ENCODE results near the gene PAN3.

Gene PAN3

DNA sequence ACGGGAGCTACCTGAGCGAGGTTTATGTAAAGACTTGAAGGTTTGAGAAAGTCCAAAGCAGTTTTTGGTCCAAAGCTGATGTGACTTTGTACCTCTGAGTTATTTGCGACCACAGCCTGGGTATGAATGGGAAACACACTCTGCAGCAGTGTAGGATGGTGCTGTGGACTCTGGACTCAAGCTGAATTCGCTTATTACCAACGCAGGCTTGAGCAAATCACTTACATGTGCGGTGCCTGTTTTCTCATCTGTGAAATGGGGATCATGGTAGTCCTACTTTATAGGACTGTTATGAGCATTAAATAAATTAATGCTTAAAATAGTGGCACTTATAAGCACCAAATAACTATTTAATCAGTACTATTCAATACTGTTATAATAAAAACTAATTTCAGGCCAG, 176.5 kb downstream of the PAN3 start:
- no peak for DNase-seq

DNA sequence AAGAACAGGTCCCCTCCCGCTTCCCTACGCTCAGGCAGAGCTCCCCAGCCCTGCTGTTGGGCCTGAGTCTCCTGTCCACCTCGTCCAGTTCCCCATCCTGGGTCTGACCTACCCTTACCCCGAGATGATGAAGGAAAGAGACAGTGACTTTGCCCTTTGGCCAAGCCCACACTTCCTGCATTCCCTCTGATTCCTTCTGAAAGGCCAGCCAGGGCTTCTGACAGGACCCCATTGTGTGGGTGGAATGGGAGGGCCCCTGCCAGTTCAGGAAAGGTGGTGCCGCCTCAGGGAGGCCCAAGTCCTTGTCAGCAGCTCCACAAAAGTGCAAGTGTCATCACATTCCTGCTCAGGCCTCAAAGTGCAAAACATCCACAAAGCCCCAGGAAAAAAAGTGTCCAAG, 177.8 kb downstream of the PAN3 start:
- DNase-seq: no peak

DNA sequence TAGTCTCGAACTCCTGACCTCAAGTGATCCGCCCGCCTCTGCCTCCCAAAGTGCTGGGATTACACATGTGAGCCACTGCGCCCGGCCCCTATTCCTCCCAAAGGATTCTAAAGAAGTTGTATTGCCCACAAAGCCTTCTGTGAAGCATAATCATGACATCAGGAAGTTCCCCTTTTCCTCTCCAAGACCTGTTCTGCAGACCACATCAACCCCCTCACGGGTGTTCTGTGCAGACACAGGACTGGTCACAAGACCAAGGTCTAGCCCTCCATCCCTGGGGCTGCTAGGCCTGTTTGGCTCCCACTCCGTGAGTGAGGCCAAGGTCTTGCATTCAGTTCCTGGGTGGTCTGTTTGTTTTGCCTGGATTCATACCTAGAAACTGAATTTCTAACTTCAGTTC, 178.5 kb downstream of the PAN3 start:
- no peak for DNase-seq

DNA sequence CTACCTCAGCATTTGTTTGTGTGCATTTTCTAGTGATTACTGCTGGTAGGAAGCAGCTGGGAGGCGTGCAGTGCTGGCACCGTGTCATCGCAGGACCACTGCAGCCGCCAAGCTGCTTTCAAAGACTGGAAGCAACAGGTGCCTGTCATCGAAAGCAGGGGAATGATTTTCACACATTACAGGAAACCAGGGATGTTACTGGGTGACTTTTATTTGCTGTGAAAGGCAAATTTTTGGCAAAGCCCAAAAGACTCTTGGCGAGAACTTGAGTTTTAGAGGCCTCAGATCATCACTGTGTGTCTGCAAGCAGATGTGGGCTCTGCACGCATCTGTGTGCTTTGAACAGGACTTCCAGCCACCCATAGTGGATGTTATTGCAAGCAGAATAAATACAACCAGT, 180.2 kb downstream of the PAN3 start:
- no peak for DNase-seq

DNA sequence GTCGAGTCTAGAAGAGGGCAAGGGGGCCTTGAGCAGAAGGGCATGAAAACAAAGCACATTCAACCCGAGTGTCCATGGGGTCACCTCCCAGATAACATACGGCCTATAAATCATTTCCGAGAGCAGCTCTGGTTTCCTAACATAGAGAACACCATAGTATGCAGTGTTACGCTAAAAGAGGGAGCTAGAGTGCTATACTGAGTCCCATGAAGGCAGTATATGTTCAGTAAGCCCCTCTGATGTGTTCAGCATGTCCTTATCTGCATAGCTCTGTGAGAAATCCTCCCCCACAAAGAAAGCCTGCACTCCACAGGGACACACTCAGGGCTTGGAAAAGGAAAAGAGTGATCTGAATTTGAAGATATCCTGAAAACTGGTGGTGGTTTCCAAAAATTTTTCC, 181.2 kb downstream of the PAN3 start:
- DNase-seq: no peak

DNA sequence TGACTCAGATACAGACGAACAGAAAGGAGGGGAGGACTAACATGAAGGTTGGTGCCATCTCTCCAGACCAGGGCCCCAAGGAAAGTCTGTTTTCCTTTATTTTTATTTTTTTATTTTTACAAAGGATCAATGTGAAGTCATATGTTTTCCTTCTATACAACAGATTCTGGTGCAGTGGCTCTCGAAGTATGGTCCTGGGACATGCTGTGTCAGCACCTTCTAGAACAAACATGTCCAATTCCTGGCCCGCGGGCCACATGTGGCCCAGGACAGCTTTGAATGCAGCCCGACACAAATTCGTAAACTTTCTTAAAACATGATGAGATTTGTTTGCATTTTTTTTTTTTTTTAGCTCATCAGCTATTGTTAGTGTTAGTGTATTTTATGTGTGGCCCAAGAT, 181.9 kb downstream of the PAN3 start:
- no peak for DNase-seq

DNA sequence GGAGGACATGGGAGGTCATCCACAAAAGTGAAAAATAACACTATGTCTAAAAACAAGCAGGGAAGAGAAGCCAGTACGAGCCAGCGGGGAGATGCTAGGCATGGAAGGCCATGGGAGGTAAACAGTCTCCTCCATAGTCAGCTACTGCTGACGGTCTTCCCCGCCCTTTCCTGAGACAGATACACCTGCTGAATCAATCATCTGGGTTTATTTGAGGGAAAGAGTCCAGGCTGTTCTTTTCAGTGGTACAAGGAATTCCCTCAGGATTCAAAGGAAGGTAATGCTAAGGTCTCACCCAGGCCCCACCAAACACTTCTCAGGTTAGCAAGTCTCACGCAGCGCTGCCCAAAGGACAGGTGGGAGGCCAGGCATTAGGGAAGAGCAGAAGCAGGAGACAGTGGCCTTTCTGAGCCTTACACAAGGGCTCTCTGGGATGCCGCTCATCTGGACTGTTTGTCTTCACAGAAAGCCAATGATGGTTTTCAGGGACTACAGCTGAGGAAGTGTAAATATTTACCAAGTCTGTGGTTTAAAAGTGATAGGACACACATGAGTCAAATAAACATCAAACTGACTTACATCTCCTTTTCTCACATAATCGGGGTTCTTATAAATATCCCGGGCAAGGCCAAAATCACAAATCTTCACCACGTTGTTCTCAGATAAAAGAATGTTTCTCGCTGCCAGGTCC, 182.7 kb downstream of the PAN3 start:
- DNase-seq: no peak

DNA sequence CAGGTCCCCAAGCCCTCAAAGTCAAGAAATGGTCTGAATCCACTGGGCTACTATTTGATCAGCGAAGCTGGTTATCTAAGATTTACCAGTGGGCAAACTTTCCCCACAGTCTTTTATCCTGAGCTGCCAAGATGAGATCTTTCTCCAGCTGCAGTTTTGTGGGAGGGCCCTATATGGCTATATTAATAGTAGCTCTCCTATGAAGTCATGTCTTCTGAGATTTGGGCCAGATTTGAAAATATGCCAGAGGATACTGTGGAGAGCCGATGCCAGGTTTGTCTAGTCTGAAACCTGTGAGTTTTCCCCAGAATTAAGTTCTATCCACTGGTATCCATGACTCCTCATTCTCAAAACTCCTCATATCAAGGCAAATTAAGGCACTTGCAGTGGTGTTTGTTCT, 183.4 kb downstream of the PAN3 start:
- DNase-seq: no peak

DNA sequence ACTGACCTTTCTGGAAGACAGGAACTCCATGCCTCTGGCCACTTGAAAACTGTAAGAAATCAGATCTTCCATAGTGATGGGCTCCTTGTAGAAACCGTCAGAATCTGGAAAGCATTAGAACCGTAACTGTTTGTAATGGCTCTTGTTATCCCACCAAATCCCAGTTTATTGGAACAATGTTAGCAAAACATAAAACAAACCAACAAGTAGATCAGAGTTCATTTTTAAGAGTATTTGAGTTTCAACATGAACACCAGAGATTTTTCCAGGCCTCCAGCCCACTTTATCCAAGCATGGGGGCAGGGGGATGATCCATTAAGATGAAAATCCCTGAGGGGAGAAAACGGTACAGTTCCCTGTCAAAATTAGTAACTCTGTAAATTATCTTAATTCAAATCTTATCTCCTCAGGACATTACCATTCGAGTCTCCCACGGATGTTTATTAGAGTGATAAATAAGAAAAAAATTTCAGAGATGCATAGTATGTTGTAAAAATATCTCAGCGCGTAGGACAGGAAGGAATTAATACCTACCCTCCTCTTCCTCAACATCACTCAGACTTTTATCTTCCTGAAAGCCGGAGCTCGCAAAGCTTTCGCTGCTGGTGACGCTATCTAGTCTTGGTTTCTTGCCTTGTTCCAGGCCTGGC, 184.0 kb downstream of the PAN3 start:
- no peak for DNase-seq

DNA sequence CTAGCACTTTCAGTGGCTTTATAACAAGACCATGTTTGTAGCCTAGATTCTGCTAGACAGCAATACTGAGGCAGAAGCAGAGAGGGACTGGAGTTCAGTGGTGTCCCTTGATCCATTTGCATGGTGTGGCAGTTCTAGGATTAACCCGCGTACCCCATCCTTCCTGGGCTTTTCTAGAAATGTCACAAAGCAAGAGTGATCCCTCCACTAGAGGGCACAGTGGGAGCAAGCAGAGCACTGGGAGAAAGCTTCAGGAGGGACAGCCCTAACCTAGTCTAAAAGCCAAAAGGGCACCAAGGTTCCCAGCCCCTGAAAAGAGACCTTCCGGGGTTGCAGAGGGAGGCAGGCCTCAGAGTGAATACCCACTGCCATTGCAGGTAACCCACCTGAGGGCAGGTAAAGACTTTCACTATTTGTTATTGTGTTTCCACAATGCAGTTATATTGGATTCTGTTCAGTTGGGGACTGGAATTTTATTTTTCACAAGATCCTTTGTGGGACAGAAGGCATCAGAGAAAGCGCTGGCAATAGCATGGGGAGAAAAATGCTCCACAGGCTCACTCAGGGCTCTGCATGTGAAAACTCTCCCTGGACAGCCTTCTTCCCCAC, 185.9 kb downstream of the PAN3 start:
- peak; percentile 56 for DNase-seq

DNA sequence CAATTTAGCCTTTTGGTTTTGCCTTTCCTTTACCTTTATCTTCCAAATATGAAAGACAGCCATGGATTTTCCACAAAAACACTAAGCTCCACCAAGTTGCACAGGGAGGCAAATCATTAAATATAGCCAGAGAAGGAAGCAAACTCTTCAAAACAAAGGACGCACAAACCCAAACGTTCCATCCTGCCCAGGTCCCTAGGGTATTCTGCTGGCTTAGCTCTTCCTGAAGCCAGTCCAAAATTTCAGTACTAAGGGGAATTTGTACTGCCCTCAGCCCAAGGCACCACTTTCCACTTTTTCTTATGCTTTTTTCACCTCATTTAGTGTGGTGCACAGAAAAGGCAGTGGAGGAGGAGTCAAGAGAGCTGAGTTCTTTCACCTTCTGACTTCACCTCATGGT, 186.7 kb downstream of the PAN3 start:
- DNase-seq: no peak

DNA sequence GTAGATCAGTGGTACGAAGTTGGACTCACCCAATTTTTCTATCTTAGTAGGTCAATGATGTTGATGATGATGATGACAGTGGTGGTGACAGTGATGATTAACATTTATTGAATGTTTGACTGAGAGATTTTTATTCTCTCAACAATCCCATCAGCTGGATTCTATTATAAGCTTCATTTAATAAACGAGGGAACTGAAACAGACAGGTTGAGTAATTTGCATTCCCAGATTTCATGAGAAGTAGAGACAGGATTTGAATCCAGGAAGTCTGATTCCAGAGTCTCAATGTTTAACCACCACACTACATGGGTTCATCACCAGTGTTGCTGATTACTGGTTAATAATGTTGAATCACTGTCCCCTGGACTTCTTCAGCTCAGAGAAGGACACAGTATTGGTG, 187.7 kb downstream of the PAN3 start:
- no peak for DNase-seq

DNA sequence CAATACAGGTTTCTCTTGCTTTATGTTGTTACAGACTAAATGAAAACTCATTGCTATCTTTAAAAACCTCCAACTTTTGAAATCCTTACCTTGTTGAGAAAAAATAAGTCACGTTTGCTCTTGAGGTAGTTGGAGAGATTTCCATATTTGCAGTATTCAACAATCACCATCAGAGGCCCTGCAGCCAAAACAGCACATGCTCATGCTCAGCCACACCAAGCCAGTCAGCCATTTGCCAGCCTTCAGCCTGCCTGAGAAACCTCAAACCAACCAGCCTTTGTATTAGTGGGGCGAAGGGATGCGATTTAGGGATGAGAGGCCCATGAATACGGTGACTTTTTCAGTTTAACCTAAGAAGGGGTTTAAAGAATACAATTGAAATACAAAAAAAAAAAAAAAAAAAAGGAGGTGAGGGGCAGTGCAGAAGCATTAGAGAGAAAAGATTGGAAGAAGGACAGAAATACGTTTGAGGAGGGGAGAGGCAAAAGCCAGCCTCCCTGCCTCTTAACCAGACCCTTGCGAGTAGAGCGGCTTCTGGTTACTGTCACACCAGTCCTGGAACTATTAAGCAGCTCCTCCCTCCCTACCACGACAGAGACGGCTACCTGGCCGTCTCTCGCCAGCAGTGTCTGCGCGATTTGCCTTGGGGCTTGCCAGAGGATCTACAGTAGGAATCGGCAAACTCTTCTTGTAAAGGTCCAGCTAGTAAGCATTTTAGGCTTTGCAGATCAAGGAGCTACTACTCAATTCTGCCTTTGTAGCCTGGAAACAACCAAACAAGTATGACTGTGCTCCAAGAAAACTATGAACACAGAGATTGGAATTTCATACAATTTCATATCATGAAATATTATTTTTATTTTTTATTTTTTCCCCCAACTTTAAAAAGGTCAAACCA, 189.3 kb downstream of the PAN3 start:
- DNase-seq: no peak

DNA sequence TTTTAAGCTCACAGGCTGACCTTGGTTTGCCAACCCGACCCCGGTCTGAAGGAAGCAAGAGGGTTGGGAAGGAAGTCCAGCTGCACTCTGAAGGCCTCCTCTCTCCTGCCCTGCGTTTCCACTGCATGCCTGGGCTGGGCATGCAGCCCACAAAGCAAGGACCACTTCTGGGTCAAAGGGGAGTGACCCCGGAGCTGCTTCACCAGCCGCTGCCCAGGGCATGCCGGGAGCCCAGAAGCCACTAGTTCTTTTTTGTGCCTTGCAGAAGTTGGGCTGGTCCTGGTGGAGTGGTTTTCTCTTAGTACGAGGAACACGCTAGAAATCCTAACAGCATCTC, 189.9 kb downstream of the PAN3 start:
- DNase-seq: no peak

DNA sequence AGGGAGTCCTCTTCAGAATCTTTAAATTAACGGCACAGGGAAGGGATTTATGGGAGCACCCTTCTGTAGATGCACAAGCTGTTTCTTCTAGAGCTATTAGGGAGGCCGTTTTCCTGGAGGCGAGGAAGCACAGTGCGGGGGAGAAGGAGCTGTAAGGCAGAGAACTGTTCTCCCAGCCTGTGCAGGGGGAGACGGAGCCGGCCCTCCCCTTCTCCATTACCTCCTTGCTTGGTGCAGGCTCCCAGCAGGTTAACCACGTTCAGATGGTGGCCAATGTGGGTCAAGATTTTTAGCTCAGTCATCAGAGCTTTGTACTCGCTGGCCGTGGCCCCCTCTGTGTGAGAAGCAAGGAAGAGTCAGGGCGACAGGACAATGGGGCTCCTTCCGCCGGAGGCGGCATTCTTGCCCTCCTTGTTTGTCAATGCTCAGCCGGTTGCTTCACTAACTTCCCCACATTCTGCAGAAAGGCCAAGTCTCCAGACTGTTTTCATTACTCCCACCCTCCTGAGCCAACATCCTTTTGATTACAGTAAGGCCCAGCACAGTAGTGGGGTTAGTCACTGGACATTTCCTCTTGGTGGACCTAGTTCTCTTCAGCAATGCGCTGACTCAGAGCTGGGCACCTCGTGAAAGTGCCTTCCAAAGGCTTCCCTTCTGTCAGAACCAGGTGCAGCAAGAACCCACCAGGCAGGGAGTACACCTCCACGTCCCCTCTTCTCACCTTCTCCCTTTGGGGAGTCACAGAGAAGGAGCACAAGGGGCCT, 191.2 kb downstream of the PAN3 start:
- no peak for DNase-seq

DNA sequence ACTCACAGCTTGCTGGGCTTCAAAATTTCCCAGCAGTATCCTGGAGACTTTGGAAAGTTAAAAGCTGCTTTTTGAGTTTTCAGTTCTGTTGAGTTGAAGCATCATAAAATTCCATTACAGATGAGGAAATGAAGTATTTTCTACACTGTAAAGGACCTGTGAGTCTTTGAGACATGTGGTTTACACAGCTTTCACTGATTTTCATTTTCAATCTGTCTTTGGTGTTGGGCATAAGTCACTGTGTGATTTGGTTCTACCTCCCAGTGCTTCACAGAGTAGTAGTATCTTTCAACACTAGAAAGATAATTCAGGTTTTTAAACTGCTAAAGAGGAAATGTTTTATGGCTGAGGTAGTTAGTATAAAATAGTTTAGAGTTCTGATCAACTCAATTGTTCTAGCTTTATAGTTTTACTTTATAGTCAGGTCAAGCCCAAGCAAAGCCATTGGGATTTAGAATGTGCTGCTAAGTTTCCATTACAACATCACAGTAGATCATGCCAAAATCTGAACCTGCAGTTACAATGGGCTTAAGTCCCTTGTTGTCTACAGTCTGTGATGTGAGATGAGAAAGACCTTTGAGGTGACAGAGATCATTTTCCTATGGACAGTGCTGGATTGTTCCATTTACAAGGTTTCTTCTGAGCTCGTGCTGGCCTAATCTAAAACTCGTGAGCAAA, 195.0 kb downstream of the PAN3 start:
- DNase-seq: no peak

DNA sequence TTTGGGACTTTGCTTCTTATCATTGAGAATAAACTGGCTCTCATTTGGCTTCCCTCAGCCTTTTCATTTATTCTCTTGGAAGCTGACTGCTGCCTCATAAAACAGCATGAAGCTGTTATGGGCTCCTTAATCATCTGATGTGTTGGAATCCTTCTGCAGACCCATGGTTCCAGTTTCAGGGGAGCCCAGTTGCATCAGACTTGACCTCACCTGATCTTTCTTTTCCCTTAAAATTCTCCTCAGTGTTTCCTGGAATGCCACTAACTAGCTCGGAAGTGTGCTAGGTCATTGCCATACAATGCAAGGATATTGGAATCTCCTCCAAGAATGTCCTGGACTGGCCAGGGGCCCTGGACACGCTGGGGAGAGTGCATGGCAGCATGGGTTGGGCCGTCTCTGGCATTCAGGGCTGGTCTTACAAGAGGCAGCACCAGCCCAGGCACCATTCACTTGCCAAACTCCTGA, 197.9 kb downstream of the PAN3 start:
- no peak for DNase-seq

DNA sequence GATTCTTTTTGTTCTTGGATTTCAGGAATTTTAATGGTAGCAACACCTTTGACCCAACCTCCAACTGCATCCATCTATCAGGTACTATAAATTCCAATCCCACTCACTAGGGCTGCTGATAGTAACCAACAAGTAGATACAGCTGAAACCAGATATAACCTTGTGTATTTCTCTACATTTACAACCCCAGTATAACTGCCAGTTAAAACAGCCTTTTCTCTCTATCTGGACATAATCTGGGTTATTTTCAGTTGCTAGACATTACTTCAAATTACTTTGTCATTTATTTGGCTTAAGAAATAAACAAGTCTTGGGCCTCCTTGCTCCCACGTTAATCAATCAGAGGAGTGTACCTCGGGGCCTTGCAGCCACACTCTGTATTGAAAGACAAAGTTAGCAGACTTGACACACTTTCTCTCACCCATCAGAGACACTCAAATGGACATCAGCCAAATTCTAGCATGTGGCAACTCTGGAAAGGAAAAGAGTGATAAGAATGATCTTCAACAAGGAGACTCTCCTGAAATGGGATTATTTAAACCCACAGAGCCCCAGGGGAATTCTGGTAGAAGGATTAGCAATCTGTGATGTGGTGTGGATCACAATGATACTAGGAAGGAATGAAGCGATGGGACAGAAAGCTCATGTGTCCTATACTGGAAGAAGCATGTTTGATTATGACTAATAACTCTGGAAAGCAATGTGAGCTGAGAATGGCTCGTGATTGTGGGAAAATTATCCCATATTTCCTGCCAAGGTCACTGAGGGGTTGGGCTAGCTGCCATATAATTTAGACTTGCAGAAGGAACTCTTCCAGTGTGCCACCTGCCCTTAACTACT, 199.0 kb downstream of the PAN3 start:
- DNase-seq: no peak

DNA sequence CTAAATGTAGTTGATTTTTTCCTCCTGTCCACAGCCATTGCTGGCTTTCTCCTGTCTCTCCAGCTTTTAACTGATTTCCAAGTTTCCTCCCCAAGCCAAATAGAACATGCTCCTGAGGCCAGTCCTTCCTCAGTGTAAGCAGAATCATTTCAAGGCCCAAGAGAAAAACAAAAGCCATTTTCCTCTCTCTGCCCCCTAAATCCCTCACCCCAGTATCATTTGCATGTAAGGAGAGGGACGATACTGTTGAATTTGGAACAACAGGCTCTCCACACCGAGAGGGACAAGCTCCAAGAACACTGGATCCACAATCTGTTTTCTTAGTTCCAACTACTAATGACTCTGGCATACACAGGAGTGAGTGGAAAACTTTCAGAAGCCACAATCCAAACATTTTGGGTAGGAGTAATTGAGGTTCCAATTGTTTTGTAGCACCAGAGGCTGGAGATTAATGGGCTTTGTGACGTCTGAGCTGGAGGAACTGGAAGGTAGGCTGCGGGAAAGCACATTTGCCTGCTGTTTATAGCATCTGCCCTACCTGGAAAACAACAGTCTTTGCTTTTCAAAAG, 199.7 kb downstream of the PAN3 start:
- no peak for DNase-seq

DNA sequence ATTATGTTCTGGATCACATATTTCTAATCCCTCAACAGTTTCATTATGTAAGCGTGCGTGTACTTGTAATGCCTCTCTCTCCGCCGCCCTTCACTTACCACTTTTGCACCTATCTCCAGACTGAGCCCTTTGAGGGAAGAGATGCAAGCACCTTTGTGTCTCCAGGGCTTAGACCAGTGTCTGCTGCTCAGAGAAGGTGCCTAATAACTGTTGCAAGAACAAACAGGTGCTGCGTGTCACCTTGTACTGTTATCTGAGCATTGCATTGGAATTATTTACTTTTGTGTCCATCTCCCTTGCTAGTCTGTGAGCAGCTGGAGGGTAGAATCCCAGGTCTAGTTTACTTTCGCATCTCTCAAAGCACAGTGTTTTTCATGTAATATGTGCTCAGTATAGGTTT, 200.4 kb downstream of the PAN3 start:
- no peak for DNase-seq

DNA sequence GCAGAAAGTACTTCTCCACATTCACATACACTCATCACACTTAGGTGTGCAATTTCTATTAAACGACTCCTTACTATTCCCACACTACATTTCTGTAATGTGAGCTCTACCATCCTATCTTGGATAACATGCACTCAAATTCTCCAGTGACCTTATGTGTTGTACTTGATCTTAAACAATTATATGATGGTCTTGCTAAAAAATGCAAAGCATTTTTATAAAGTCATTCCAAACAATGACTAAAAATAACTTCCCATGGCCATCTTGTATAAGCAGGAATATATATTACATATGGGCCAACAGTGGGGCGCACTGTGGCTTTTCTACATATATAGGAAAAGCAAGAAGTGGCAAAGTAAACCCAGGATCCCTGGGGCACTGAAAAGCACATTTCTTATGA, 201.1 kb downstream of the PAN3 start:
- no peak for DNase-seq

Measured in CD4-positive, alpha-beta T cell treated with Interleukin-10 for 1 hour (primary cell).